Right atrium auricular region (tissue), 2 donors: ENCODE measurements around the gene UBE2R2. TPM values are rescaled to one million over a fixed set of nuclear protein-coding genes. Genes with fewer than 3 reads are reported as not detected.
"Not testable (repeated sequence)": the region's sequence is repeated elsewhere in the genome, so short reads cannot be mapped to it uniquely, and the experiment has no call there.

Experiments used
- DNase-seq: peaks from one replicate; pipeline ENCODE4 v3.0.0-alpha.2; 2019; ENCODE audit warnings: low spot score
- H3K27ac ChIP-seq, 2 donors: fragments of 200-600 bp; sonication (generic); 1 replicate in 1 of 2; 2 replicates in 1 of 2; pipeline ENCODE4 v1.5.1; 2016 to 2019
- H3K27me3 ChIP-seq, 2 donors: fragments of 200-600 bp; sonication (generic); one replicate each; pipeline versions ENCODE4 v1.5.1 to v1.6.0; 2017 to 2019
- H3K36me3 ChIP-seq: fragments of 200-600 bp; sonication (generic); one replicate; pipeline ENCODE4 v1.5.1; 2016
- H3K4me1 ChIP-seq, 2 donors: fragments of 200-600 bp; sonication (generic); one replicate each; pipeline versions ENCODE4 v1.5.1 to v1.6.0; 2017 to 2019
- H3K4me3 ChIP-seq, 2 donors: fragments of 200-600 bp; sonication (generic); 1 replicate in 1 of 2; 2 replicates in 1 of 2; pipeline ENCODE4 v1.5.1; 2017 to 2019; ENCODE audit warnings: mild to moderate bottlenecking in 1 of 2, moderate library complexity in 1 of 2
- H3K9me3 ChIP-seq, 2 donors: fragments of 200-600 bp; sonication (generic); one replicate each; pipeline ENCODE4 v1.5.1; 2019
- total RNA-seq, 2 donors: library from RNA; depleted of rRNA; stranded (reverse); fragments of >200 nt; gene quantifications; one replicate each; pipeline ENCODE4 v1.1.0, GENCODE V29; 2016
- TF ChIP-seq, protein P1 (sequence below), 2 donors: fragments of 200-600 bp; sonication (generic); IDR thresholded peaks; one replicate each; pipeline ENCODE4 v1.5.1; 2019; ENCODE audit warnings: antibody characterized with exemption in 2 of 2

UBE2R2 gene
- total RNA-seq, 2 donors from 2014 or later = 26.6 to 29.0 TPM

- H3K9me3 ChIP-seq = no peaks in the 10 kb centered on the region
- H3K27me3 ChIP-seq = no peaks in the 10 kb centered on the region
- TF ChIP-seq, protein P1, sequence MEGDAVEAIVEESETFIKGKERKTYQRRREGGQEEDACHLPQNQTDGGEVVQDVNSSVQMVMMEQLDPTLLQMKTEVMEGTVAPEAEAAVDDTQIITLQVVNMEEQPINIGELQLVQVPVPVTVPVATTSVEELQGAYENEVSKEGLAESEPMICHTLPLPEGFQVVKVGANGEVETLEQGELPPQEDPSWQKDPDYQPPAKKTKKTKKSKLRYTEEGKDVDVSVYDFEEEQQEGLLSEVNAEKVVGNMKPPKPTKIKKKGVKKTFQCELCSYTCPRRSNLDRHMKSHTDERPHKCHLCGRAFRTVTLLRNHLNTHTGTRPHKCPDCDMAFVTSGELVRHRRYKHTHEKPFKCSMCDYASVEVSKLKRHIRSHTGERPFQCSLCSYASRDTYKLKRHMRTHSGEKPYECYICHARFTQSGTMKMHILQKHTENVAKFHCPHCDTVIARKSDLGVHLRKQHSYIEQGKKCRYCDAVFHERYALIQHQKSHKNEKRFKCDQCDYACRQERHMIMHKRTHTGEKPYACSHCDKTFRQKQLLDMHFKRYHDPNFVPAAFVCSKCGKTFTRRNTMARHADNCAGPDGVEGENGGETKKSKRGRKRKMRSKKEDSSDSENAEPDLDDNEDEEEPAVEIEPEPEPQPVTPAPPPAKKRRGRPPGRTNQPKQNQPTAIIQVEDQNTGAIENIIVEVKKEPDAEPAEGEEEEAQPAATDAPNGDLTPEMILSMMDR (IDR thresholded peaks at IDR 0.05) = no peak
- H3K4me3 ChIP-seq = no peak overlapping the region
- no peaks in the 10 kb centered on the region for H3K36me3 ChIP-seq
- DNase-seq = no peak
- H3K4me1 ChIP-seq = no peaks in the 10 kb centered on the region
- H3K27ac ChIP-seq = no peak overlapping the region
These were observed 18.4 kb upstream of the UBE2R2 start for GRCh38 chr9:33798545-33798944.

GRCh38 chr9:33799928-33800704 lies 16.8 kb upstream of the UBE2R2 start:
- no peak overlapping the region for H3K4me3 ChIP-seq
- H3K36me3 ChIP-seq = no peaks in the 10 kb centered on the region
- no peaks in the 10 kb centered on the region for H3K27me3 ChIP-seq
- no peak overlapping the region for H3K27ac ChIP-seq
- H3K4me1 ChIP-seq = no peaks in the 10 kb centered on the region
- no peaks in the 10 kb centered on the region for H3K9me3 ChIP-seq
- DNase-seq = no peak
- TF ChIP-seq, protein P1 (IDR thresholded peaks at IDR 0.05) = no peak

- Histone ChIP-seq H3K4me3 (no peak overlapping the region), H3K27me3 (no peaks in the 10 kb centered on the region), H3K9me3 (no peaks in the 10 kb centered on the region), H3K27ac (no peak overlapping the region), H3K4me1 (no peaks in the 10 kb centered on the region), H3K36me3 (no peaks in the 10 kb centered on the region)
- TF ChIP-seq, protein P1 (IDR thresholded peaks at IDR 0.05) = no peak
- DNase-seq = no peak
These were observed 16.1 kb upstream of the UBE2R2 start for GRCh38 chr9:33800886-33801285.

DNA sequence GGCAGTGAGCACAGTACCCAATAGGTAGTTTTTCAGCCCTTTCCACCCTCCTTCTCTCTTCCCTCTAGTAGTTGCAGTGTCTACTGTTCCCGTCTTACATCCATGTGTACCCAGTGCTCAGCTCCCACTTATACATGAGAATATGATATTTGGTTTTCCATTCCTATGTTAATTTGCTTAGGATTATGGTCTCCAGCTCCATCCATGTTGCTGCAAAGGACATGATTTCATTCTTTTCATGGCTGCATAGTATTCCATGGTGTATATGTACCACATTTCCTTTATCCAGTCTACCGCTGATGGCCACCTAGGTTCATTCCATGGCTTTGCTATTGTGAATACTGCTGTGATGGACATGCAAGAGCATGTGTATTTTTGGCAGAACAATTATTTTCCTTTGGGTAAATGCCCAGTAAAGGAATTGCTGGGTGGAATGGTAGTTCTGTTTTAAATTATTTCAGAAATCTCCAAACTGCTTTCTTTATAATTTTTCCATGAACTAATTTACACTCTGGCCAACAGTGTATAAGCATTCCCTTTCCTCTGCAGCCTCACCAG lies 14.9 kb upstream of the UBE2R2 start:
- not testable (repeated sequence) for H3K9me3 ChIP-seq, H3K4me3 ChIP-seq, H3K27me3 ChIP-seq, DNase-seq, H3K36me3 ChIP-seq, H3K4me1 ChIP-seq, H3K27ac ChIP-seq

GRCh38 chr9:33804196-33804595 lies 12.8 kb upstream of the UBE2R2 start:
- H3K4me3 ChIP-seq, H3K27ac ChIP-seq, H3K36me3 ChIP-seq, H3K9me3 ChIP-seq, H3K27me3 ChIP-seq, DNase-seq, H3K4me1 ChIP-seq: not testable (repeated sequence)

DNA sequence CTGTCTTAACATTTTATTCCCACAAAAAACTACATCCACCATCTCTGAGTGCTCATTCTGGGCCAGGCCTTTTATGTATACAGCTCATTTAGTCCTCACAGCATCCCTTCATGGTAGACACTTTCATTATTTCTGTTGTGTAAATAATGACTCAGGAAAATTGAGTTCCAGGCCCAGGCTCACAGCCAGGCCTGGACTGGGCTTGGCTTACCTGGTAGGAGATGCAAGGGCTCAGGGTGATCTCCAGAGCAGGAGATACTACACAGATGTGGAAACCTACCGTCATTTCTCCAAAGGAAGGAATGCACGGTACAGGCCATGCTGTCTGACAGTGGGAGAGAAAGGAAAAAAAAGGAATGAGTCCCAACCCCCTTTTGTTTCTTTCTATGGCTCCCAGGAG lies 9.8 kb upstream of the UBE2R2 start:
- H3K27me3 ChIP-seq, H3K9me3 ChIP-seq, H3K4me3 ChIP-seq, H3K27ac ChIP-seq, H3K4me1 ChIP-seq, DNase-seq, H3K36me3 ChIP-seq: not testable (repeated sequence)

DNA sequence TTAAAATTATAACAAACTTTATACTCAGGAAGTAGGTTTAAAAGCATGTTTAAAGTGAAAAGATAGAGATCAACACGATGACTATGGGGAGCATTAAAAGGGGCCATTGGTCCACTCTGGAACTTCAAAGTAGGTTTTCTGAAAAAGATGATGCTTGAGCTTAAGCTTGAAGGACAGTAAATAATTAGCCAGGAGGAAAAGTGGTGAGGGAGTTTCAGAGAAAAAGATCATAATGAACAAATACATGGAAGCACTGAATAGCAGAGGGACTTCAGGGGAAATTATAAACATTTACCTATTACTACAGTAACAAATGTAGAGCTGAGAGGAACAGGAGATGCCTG lies 8.0 kb upstream of the UBE2R2 start:
- H3K27me3 ChIP-seq, DNase-seq, H3K36me3 ChIP-seq, H3K4me3 ChIP-seq, H3K27ac ChIP-seq, H3K4me1 ChIP-seq, H3K9me3 ChIP-seq: not testable (repeated sequence)

DNA sequence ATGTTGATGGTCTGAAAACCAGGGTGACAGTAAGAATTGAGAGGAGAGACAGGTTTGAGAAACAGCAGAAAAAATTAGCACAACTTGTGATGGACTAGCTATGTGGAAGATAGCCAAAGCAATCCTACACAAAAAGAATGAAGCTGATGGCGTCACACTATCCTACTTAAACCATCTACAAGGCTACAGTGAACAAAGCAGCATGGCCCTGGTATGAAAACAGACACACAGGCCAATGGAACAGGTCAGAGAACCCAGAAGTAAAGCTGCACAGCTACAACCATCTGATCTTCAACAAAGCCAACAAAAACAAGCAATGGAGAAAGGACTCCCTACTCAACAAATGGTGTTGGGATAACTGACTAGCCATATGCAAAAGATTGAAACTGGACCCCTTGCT lies 7.5 kb upstream of the UBE2R2 start:
- Histone ChIP-seq H3K27ac (no peak overlapping the region), H3K27me3 (no peaks in the 10 kb centered on the region), H3K36me3 (no peaks in the 10 kb centered on the region), H3K4me1 (peaks cover 0 to 8% of the 10 kb centered on the region in 2 donors), H3K4me3 (no peak overlapping the region), H3K9me3 (no peaks in the 10 kb centered on the region)
- TF ChIP-seq, protein P1 (IDR thresholded peaks at IDR 0.05) = no peak
- no peak for DNase-seq
